Peyer's patch (tissue), 4 donors: Measurements from ENCODE around the gene TNFRSF8. TPM values are rescaled to one million over a fixed set of nuclear protein-coding genes. Genes with fewer than 3 reads are reported as not detected.

ENCODE experiments used
- DNase-seq, 3 donors: peaks; one replicate each; pipeline ENCODE4 v3.0.0-alpha.2; 2017 to 2019
- H3K27ac ChIP-seq, 4 donors: fragments of 200-600 bp; sonication (generic); one replicate each; pipeline ENCODE4 v1.5.1; 2016 to 2019
- H3K27me3 ChIP-seq, 2 donors: fragments of 200-600 bp; sonication (generic); one replicate each; pipeline ENCODE4 v1.5.1; 2019
- H3K36me3 ChIP-seq, 3 donors: fragments of 200-600 bp; sonication (generic); one replicate each; pipeline ENCODE4 v1.5.1; 2016 to 2019
- H3K4me1 ChIP-seq, 4 donors: fragments of 200-600 bp; sonication (generic); one replicate each; pipeline ENCODE4 v1.5.1; 2016 to 2019
- H3K4me3 ChIP-seq, 4 donors: fragments of 200-600 bp; sonication (generic); 1 replicate in 3 of 4; 2 replicates in 1 of 4; pipeline ENCODE4 v1.5.1; 2016 to 2019; ENCODE audit warnings: mild to moderate bottlenecking in 1 of 4
- H3K9me3 ChIP-seq, 4 donors: fragments of 200-600 bp; sonication (generic); one replicate each; pipeline ENCODE4 v1.5.1; 2016 to 2019; ENCODE audit warnings: mild to moderate bottlenecking in 1 of 4
- CTCF ChIP-seq, 6 experiments: fragments of 450-650 bp in 4 of 6; fragments of 200-600 bp in 2 of 6; sonication (generic) in 1 of 6; IDR thresholded peaks; one replicate each; pipeline ENCODE4 v1.5.1; 2017 to 2019; ENCODE audit warnings: antibody characterized with exemption in 6 of 6, mild to moderate bottlenecking in 3 of 6, moderate library complexity in 1 of 6
- POLR2A ChIP-seq, 2 donors: fragments of 450-650 bp; IDR thresholded peaks; one replicate each; pipeline ENCODE4 v1.5.1; 2017; ENCODE audit warnings: antibody characterized with exemption in 2 of 2, mild to moderate bottlenecking in 2 of 2, moderate library complexity in 2 of 2
- total RNA-seq, 4 donors: library from RNA; depleted of rRNA; stranded (reverse); fragments of >200 nt; gene quantifications; one replicate each; pipeline ENCODE4 v1.1.0, GENCODE V29; 2016

The TNFRSF8 gene
- total RNA-seq, 4 donors from 2014 or later, result not detected

- Histone ChIP-seq H3K4me3 (no peak overlapping the region), H3K4me1 (no peaks in the 10 kb centered on the region)
Measured at GRCh38 chr1:12071892-12072291, 8.8 kb downstream of the TNFRSF8 start.

GRCh38 chr1:12072741-12073140 is 9.6 kb downstream of the TNFRSF8 start:
- H3K9me3 ChIP-seq, result no peaks in the 10 kb centered on the region
- H3K27me3 ChIP-seq, result no peaks in the 10 kb centered on the region
- H3K4me3 ChIP-seq, result no peak overlapping the region
- TF ChIP-seq POLR2A (IDR thresholded peaks at IDR 0.05), result no peak
- no peak for TF ChIP-seq CTCF (IDR thresholded peaks at IDR 0.05)
- no peaks in the 10 kb centered on the region for H3K4me1 ChIP-seq
- H3K27ac ChIP-seq, result no peak overlapping the region
- H3K36me3 ChIP-seq, result no peaks in the 10 kb centered on the region
- DNase-seq, result no peak

More at GRCh38 chr1:12071892-12072291, 8.8 kb downstream of the TNFRSF8 start:
- H3K27me3 ChIP-seq, result no peaks in the 10 kb centered on the region
- DNase-seq, result no peak
- H3K27ac ChIP-seq, result no peak overlapping the region
- no peaks in the 10 kb centered on the region for H3K9me3 ChIP-seq
- H3K36me3 ChIP-seq, result no peaks in the 10 kb centered on the region
- TF ChIP-seq CTCF (IDR thresholded peaks at IDR 0.05) (no peak), POLR2A (IDR thresholded peaks at IDR 0.05) (no peak)

- Histone ChIP-seq H3K27me3 (no peaks in the 10 kb centered on the region), H3K4me3 (no peak overlapping the region), H3K4me1 (no peaks in the 10 kb centered on the region), H3K9me3 (no peaks in the 10 kb centered on the region), H3K36me3 (no peaks in the 10 kb centered on the region), H3K27ac (no peak overlapping the region)
- no peak for DNase-seq
- TF ChIP-seq POLR2A (IDR thresholded peaks at IDR 0.05), result no peak
- TF ChIP-seq CTCF (IDR thresholded peaks at IDR 0.05), result no peak
Measured at GRCh38 chr1:12073796-12074195, 10.7 kb downstream of the TNFRSF8 start.

GRCh38 chr1:12075195-12076114 is 12.4 kb downstream of the TNFRSF8 start:
- no peaks in the 10 kb centered on the region for H3K27me3 ChIP-seq
- H3K36me3 ChIP-seq, result no peaks in the 10 kb centered on the region
- H3K27ac ChIP-seq, result no peak overlapping the region
- no peak for DNase-seq
- H3K9me3 ChIP-seq, result no peaks in the 10 kb centered on the region
- no peaks in the 10 kb centered on the region for H3K4me1 ChIP-seq
- TF ChIP-seq CTCF (IDR thresholded peaks at IDR 0.05) (no peak), POLR2A (IDR thresholded peaks at IDR 0.05) (no peak)
- H3K4me3 ChIP-seq, result no peak overlapping the region

- no peaks in the 10 kb centered on the region for H3K9me3 ChIP-seq
- no peak overlapping the region for H3K4me3 ChIP-seq
- TF ChIP-seq CTCF (IDR thresholded peaks at IDR 0.05) (no peak), POLR2A (IDR thresholded peaks at IDR 0.05) (no peak)
- H3K4me1 ChIP-seq, result no peaks in the 10 kb centered on the region
- H3K27me3 ChIP-seq, result no peaks in the 10 kb centered on the region
- H3K27ac ChIP-seq, result no peak overlapping the region
- H3K36me3 ChIP-seq, result no peaks in the 10 kb centered on the region
- DNase-seq, result no peak
Measured at GRCh38 chr1:12076425-12077005, 13.4 kb downstream of the TNFRSF8 start.
